CD1c-positive myeloid dendritic cell (primary cell): ENCODE measurements around the gene GYPC.
"Not testable (repeated sequence)": the region's sequence is repeated elsewhere in the genome, so short reads cannot be mapped to it uniquely, and the experiment has no call there.

Experiments
- DNase-seq: peaks from one replicate; pipeline ENCODE4 v3.0.0-alpha.2; 2016; ENCODE audit errors: extremely low spot score

Gene GYPC

DNA sequence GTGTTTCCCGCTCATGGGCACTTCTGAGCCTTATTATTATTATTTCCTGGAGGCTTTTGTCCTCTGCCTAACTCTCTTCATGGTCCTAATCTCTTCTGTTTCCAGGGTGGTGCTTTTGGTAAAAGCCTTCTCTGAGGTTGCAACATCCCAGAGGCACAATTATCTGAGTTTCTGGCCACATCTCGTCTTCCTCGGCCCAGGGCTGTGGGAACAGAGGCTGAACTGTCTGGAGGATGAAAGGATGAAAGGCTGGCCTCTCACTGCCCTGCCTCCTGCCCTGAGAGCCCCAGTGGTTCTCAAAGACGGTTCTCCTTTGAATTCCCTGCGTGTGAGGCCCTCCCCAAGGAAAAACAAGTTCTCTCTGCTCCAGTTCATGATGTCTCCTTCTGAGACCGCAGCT lies 13.8 kb downstream of the GYPC start:
- DNase-seq, result no peak

GRCh38 chr2:126671488-126671887 lies 15.5 kb downstream of the GYPC start:
- no peak for DNase-seq

DNA sequence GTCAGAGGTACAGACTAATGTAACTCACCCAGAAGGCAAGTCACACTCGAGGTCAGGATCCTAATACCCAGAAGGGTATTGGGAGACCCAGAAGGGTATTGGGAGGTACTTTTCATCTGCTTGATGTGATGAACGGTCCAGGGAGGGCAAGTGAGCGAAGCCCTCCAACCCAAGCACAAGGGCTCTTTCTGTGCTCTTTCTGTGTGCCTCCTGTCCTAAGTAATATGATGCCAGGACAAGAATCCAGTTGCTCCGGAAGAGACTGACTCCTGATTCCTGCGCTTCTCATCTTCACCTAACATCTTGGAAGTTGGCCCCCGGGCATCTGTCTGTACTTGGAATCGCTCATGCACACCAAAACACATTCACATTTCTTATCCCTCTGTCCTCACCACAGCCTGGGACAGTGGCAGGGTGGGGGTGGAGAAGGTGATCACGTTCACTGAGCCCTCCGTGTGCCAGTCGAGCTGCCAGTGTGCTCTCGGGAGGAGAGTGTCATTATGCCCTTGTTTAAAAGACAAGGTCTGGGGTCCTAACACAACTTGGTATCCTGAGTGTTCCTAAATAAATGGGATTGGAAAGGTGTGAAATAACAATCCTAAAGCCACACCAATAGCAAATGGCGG lies 17.1 kb downstream of the GYPC start:
- no peak for DNase-seq

GRCh38 chr2:126674075-126674744 lies 18.3 kb downstream of the GYPC start:
- DNase-seq, result no peak

- DNase-seq, result no peak
Observed at GRCh38 chr2:126675637-126676036, 19.7 kb downstream of the GYPC start.

DNA sequence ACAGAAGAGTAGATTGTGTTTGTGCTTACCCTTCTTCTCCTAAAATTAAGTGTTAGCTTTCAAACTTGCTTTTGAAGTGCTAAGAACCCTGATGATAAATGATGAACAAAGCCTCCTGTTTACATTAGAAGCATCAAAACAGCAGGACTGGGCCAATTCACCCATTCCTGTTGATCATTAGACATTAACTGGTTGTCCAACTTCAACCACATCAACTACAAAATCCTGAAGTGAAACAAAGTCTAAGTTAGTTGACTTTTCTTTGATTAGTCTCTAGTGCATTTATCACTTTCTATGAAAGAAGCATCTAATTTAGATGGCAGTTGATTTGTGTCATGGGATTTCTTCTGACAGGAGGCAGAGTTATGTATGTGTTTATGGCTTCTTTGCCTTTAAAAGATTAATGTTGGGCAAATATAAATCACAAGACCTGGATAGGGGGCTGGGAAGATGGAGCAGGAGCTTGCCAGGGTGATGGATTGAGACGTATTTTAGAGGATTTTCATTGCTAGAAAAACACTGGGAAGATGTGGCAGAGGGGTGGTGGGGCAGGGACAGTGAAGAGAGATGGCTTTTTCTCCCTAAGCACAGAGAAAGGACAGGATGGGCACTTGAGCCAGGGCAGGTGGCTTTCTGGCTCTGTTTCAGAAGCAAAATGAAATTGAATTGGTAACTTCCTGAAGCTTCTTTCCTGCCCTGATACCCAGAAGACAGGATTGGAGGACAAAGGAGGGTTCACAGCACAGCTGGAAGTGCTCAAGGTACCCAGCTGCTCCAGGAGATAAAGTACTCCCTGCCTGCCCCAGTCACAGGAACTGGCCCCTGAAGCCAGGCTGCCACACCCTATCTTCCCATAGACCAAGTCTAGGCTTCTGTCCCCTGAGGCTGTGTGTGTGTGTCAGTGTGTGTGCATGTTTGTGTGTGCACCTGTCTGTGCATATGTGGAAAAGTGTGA lies 20.5 kb downstream of the GYPC start:
- no peak for DNase-seq

DNA sequence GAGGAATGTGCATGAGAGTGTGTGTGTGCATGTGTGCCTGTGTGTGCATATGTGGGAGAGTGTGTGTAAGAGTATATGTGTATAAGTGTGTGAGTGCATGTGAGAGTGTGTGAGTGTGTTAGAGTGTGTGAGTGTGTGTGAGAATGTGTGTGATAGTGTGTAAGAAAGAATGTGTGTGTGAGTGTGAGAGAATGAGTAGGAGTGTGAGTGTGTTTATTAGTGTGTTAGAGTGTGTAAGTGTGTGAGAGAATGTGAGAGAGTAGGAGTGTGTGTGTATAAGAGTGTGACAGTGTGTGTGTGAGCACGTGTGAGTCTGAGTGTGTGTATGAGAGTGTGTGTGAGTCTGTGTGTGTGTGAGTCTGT lies 21.2 kb downstream of the GYPC start:
- DNase-seq, result no peak

DNA sequence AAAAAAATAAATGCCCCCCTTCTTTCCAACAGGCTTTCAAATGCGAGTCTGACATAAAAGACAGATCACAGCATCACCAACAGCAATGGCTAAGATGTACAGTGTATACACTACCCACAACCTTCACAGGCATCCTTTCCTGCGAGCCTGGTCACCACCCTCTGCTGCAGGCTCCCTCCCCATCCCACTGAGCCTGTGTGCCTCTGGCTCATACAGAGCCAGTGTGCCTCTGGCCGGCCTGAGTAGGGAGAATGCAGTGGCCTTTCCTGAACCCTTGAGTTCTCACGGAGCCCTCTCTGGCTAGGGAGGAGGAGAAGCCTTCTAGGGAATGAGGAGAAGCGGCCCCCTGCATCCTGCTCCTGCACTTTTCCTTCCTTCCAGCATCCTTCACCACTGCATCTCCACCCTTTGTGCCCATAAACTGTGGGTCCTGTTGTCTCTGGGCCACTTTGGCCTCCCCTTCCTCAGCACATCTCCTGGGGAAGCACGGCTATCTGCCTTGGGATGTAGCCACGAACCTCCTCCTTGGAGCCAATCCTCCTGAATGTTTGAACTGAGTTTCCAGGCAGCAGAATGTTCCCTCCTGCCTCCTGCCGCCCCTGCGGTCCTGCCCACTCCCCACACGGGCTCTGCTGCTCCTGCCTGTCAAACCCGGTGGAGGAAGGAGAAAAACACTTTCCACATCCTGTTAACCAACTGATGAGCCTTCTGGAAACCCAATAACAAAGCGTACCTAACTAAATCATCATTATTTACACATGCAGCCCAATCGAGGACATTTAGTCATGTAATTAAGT lies 22.5 kb downstream of the GYPC start:
- no peak for DNase-seq

- no peak for DNase-seq
Observed at GRCh38 chr2:126679094-126679713, 23.2 kb downstream of the GYPC start.

DNA sequence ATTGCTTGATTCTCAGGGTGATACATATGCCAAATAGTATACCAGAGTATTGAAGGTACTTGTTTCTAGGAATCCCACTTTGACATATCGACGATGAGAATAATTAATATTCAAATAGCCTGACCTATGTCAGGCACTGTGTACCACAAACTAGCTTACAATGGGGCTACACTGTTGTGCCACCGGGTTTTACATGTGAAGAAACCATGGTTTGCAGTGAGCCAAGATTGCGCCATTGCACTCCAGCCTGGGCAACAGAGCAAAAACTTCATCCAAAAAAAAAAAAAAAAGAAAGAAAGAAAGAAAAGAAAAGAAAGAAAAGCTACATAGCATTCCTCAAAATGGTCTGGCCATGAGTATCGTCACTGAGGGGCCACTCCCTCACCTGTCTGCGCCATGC lies 25.5 kb downstream of the GYPC start:
- no peak for DNase-seq

- no peak for DNase-seq
Observed at GRCh38 chr2:126685629-126686028, 29.7 kb downstream of the GYPC start.

DNA sequence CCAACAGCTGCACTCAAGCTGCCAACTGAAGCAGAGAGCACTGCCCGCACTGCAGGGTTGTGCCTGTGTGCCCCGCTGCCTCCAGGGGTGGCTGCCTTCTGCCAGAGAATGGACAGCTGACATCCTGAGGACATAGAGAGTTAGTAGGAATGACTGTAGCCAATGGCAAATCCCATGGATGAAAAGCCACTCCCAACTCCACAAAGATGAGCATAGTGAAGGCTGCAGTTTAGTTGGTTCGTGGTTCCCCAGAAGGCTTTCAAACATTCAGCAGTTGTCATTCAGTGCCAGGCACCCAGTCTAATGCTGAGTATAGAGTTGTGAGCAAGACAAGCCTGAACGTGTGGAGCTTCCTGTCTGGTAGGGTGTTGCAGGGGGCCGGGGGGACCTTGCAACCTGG lies 30.3 kb downstream of the GYPC start:
- DNase-seq, result no peak

DNA sequence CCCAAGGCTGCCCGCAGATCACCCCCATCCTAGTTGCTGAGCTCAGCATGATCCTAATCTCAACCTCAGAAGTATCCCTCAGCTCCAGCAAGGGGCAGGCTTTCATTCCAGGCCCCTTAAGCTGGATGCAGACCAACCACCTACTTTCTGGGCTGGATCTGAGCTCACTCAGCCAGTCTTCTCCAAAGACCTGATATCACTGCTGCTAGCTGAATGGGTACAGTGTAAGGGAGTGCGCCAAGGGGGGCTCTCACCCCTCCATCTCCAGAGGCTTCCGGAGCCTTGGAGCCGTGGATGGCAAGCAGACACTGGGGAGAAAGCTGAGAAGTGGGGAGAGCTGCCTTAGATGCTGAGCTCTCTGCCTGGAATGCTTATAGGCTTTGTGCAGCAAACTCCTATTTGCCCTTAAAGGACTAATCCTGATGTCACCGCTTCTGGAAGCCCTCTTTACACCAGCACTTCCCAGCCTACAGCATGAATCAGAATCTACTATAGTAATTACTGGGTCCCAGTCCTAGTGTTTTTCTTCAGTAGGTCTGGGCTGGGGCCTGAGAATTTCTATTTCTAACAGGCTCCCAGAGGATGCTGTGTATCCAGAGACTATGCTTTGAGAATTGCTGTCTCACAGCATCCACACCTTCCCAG lies 31.0 kb downstream of the GYPC start:
- DNase-seq, result no peak

GRCh38 chr2:126687503-126687902 lies 31.5 kb downstream of the GYPC start:
- DNase-seq, result no peak

DNA sequence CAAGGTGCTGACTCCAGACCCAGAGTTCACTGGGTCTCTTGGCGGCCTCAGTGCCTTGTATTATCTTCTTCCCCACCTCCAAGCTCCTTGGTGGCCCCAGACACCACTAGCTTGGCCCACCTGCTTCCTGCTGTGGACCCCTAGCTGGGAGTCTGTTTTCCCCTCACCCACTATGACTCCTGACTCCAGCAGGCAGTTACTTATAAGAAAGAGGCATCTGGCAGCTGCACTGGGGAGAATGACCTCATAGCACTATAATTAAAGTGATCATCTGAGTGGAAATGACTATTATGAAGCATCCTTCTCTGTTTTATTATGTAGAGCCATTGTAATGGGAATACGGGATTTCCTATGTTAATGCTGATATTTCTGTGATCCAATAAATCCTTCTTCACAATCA lies 32.6 kb downstream of the GYPC start:
- DNase-seq, result not testable (repeated sequence)

GRCh38 chr2:126692241-126692640 lies 36.3 kb downstream of the GYPC start:
- DNase-seq, result not testable (repeated sequence)

DNA sequence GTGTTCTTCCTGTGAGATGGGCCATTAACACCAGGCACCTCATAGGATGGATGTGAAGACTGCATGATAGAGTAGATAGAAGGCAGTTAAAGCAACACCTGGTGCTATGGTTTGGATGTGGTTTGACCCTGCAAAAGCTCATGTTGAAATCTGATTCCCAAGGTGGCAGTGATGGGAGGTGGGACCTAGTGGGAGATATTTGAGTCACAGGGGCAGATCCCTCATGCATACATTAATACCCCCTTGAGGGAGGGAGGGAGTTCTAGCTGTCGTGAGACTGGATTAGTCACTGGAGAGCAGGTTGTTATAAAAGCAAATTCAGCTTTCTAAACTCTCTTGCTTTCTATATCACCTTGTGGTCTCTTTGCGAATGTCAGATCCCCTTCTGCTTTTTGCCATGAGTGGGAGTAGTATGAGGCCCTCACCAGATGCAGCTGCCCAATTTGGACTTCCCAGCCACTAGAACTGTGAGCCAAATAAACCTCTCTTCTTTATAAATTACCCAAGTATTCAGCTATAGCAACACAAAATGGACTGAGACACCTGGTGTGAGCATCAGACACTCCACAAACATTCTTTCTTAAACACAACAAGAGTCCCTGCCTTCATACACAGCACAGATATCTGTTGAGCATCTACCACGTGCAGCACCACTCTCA lies 37.1 kb downstream of the GYPC start:
- not testable (repeated sequence) for DNase-seq

DNA sequence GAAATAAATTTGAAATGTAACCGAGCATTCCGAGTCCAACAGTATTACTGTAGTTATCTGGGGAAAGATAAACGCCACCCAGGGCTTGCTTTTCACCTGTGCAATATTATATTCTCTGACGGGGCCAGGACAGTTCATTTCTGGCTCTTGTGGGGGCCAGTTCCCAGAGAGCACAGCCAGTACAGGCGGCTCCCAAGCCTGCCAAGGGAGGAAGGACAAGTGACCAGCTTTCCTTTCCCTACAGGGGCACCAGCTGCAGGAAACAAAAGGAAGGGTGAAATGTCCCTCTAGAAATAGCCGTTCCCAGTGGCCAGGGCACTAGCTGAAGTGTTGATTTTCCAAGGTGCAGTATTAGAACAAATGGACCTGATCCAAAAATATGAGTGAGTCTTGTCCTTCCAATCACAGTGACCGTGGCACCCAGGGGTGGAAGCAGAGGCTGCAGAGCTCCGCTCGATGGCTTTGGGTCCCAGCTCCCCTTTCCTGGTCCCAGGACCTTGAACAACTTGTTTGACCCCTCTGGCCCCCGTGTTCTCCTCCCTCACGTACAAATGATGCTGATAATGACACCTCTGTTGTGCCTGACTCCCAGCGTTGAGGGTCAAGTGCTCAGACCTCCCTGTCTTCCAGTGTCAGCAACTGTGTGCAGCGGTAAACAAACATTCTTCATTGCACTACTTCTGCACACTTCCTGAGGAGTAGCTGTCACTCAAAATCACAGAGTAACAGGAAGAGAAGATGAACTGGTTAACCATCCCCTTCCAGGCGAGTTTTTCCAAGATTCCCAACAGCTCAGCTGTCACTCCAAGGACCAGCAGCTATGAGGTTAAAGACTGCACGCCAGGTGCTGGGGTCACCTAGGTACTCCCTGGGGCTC lies 40.9 kb downstream of the GYPC start:
- DNase-seq, result no peak

DNA sequence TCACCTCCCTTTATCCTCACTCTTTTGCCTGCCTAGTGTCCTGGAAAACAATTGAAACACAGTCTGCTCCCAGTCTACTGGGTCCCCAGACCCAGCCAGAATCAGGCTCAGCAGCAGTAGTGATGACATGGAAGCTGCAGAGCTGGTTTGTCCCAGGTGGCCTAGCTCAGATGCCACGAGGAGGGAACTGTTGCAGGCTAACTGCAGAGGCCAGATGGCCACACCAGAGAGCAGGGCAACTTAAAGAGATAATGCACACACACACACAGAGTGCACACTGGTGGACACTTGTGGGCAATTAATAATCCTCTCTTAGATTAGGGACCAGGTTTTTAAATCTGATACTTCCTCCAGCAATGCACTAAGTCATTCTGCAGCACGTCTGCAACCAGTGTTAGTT lies 42.4 kb downstream of the GYPC start:
- DNase-seq, result no peak
